ENCODE measurements around the gene ADIPOR2. TPM values are rescaled to one million over a fixed set of nuclear protein-coding genes. Genes with fewer than 3 reads are reported as not detected.

Gene ADIPOR2
- total and polyA plus RNA-seq, 2 of the 4 experiments (the other 2 are of a cell fraction): 20.0 to 24.9 TPM

DNA sequence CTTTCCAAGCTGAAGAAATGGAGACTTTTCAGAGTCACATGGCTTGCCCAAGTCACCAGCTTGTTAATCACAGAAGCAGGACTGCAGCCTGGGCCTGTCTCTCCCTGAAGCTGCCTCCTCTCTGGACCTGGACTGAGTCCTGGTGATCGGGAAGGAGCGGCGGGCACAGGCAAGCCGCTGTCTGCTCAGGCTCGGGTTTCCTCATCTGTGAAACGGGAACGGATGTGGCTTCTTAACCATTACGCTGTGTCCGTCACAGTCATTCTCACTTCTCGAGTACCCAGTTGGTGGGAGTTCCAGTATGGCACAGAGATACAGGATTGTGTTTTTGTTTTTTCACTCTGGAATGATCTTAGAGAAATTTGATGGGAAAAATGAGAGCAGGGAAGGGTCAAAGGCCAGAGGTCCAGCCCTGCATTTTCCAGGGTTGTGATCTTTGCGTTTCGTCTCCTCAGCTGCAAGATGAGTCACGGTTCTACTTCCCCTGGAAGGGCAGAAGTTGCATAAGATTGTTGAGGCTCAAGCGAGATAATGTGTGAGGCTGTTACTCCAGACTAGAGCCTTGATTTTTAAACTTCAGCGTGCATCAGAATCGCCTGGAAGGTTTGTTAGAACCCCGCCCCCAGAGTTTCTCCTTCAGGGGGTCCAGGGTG lies 121.9 kb downstream of the ADIPOR2 start:
- no peak overlapping the region for H3K27ac ChIP-seq (ENCODE audit: insufficient read depth, low read length)
- H3K4me3 ChIP-seq (ENCODE audit: insufficient read depth, low read depth, low read length): no peak overlapping the region
- POLR2A ChIA-PET (ENCODE audit: unreplicated experiment): no interaction called here
- H2AFZ ChIP-seq (replicated peaks; ENCODE audit: low read length, poor library complexity): no peak overlapping the region
- no peak overlapping the region for H4K5ac ChIP-seq (ENCODE audit: low read depth, low read length)
- H3K4me2 ChIP-seq (ENCODE audit: low read depth, low read length): no peak overlapping the region
- no peak overlapping the region for H2BK20ac ChIP-seq (ENCODE audit: low read depth, low read length)
- no peak overlapping the region for H3K9ac ChIP-seq (ENCODE audit: low read depth, low read length)
- intact Hi-C loops (cut with micrococcal nuclease) (no loop called here), in situ Hi-C loops (cut with MboI; ENCODE audit: low sequenced_read_pairs) (loop anchor here (25.0 kb wide), 1 partner anchor 475 kb away; no protein-coding TSS in a partner anchor), dilution Hi-C loops (cut with HindIII; ENCODE audit: low sequenced_read_pairs, unreplicated experiment) (no loop called here)
- H3K4me1 ChIP-seq (ENCODE audit: control insufficient read depth, insufficient read depth, low read length): no peaks in the 10 kb centered on the region; the same call in 1 of the 2 replicates
- 75% methylated on average over 11 of the region's 17 CpGs; no CpG with 5 or more reads in 1 of the 2 experiments for WGBS, 2 experiments (ENCODE audit: extremely low coverage in 2 of 2, insufficient read length in 1 of 2)
- no peaks in the 10 kb centered on the region for H4K20me1 ChIP-seq (ENCODE audit: insufficient read depth, low read length)
- H2AK5ac ChIP-seq (ENCODE audit: low read depth, low read length): no peak overlapping the region
- H3K56ac ChIP-seq (ENCODE audit: extremely low read depth, insufficient read depth, low read length): no peak overlapping the region
- no peak overlapping the region for H3K23ac ChIP-seq (ENCODE audit: low read depth, low read length)
- H2BK120ac ChIP-seq (ENCODE audit: low read depth, low read length): no peak overlapping the region
- H3K9me1 ChIP-seq (ENCODE audit: insufficient read depth, low read length): peaks cover 7% of the 10 kb centered on the region
- peaks cover 30% of the 10 kb centered on the region for H3K27me3 ChIP-seq (ENCODE audit: control insufficient read depth, insufficient read depth, low read length)
- CTCF ChIA-PET: no interaction called here
- TF ChIP-seq NFE2L2 (IDR thresholded peaks at IDR 0.05; ENCODE audit: low read depth, low read length): no peak
- TF ChIP-seq CHD1 (IDR thresholded peaks at IDR 0.05; ENCODE audit: low read depth, low read length): no peak
- TF ChIP-seq RCOR1 (IDR thresholded peaks at IDR 0.05; ENCODE audit: insufficient replicate concordance, low read length): no peak
- TF ChIP-seq MXI1 (IDR thresholded peaks at IDR 0.05; ENCODE audit: borderline replicate concordance, low read depth, low read length): no peak
- TF ChIP-seq CEBPB (IDR thresholded peaks at IDR 0.05; ENCODE audit: low read depth, low read length): peak; percentile 80
- TF ChIP-seq, protein P1, sequence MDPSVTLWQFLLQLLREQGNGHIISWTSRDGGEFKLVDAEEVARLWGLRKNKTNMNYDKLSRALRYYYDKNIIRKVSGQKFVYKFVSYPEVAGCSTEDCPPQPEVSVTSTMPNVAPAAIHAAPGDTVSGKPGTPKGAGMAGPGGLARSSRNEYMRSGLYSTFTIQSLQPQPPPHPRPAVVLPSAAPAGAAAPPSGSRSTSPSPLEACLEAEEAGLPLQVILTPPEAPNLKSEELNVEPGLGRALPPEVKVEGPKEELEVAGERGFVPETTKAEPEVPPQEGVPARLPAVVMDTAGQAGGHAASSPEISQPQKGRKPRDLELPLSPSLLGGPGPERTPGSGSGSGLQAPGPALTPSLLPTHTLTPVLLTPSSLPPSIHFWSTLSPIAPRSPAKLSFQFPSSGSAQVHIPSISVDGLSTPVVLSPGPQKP (IDR thresholded peaks at IDR 0.05; ENCODE audit: borderline replicate concordance, low read depth, low read length): no peak
- ATAC-seq (ENCODE audit: low read depth) (peak; percentile 64), DNase-seq (peak; percentile 48)
- no peak overlapping the region for H4K91ac ChIP-seq (ENCODE audit: insufficient read depth, low read depth, low read length)
- H3K36me3 ChIP-seq (ENCODE audit: control insufficient read depth, insufficient read depth, low read length): no peaks in the 10 kb centered on the region
- no peak overlapping the region for H4K8ac ChIP-seq (ENCODE audit: low read depth in 2 of 2, low read length in 2 of 2)
- no peaks in the 10 kb centered on the region for H3K79me1 ChIP-seq (ENCODE audit: low read depth in 1 of 2, low read length in 2 of 2)
- no TSS peak for BruUV-seq (replicated peaks)
- H3K18ac ChIP-seq (ENCODE audit: low read depth, low read length): no peak overlapping the region
- H2AK9ac ChIP-seq (replicated peaks; ENCODE audit: low read depth, low read length, poor library complexity): no peak overlapping the region
- H3K9me3 ChIP-seq (ENCODE audit: control insufficient read depth, insufficient read depth, low read length): no peaks in the 10 kb centered on the region
- no peak overlapping the region for H3K14ac ChIP-seq (replicated peaks; ENCODE audit: low read depth, low read length)
- no peak overlapping the region for H2BK15ac ChIP-seq (ENCODE audit: low read depth, low read length)
- no peak overlapping the region for H3K4ac ChIP-seq (ENCODE audit: low read depth, low read length)
- H2BK5ac ChIP-seq (ENCODE audit: low read depth, low read length, poor library complexity, severe bottlenecking): no peak overlapping the region
